HUDEP-2 (cell line): ENCODE results near the gene TMEM151B.

Source experiments
- DNase-seq, 76 experiments: peaks; one replicate each; lab custom pipeline; 2025; ENCODE audit not compliant: unreplicated experiment in 76 of 76; lab: John Stamatoyannopoulos, UW

TMEM151B gene

DNA sequence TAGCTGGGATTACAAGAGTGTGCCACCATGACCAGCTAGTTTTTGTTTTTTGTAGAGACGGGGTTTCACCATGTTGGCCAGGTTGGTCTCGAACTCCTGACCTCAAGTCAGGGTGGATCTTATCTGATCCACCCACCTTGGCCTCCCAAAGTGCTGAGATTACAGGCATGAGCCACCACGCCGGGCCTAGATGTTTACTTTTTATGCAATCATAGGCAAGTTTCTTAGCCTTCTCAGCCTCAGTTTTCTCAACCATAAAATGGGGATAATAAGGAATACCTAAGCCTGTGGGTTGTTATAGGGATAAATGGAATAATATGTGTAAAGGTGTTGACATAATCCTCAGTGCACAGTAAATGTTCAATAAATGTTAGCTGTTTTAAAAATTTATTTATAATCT, 82.0 kb downstream of the TMEM151B start:
- DNase-seq, result no peak

DNA sequence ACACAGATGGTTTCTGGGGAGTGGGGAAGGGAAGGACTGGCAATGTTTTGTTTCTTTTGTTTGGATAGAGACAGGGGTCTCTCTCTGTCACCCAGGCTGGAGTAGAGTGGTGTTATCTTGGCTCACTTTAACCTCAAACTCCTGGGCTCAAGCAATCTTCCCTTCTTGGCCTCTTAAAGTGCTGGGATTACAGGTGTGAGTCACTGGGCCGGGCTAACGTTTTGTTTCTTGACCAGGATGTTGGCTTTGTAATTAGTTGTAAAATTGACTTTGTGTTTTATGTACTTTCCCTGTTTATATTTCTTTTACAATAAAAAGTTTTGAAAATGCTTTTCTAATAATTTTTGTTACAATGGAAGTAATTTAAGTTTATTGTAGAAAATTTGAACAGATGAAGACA, 83.1 kb downstream of the TMEM151B start:
- no peak for DNase-seq

DNA sequence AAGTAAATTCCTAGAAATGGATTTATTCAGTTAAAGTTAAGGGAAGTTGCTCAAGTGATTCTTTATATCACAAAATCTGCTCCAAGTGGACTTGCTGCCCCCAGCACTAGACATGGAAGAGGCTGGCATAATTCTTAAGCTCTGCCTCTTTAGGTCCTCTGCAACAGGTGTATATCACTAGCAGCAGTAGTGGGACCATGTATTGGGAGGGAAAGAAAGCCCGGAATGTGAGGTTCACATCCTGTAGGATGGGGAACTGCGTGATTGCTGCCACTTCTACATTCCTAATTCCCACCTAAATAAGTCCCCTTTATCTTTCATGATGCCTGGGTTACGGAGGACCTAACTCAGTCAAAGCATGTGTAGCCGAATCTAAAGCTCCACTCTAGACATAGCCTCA, 85.4 kb downstream of the TMEM151B start:
- no peak for DNase-seq

DNA sequence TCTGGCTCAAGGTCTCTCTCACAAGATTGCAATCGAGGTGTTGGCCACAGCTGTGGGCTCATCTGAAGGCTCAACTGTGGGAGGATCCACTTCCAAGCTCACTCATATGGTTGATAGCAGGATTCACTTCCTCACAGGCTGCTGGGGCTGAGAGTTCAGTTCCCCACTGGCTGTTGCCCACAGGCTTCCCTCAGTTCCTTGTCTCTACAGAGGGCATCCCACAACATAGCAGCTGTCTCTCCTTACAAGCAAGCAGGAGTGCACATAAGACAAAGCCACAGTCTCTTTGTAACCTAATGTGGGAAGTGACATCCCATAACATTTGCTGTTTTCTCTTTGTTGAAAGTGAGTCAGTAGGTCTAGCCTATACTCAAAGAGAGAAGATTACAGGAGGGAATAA, 86.2 kb downstream of the TMEM151B start:
- no peak for DNase-seq
